NCI-H1417 treated with DMSO at 0.1 percent for 48 hours (cell line): ENCODE data around the gene NBAS.
"Not testable (repeated sequence)": the region's sequence is repeated elsewhere in the genome, so short reads cannot be mapped to it uniquely, and the experiment has no call there.

Experiments
- DNase-seq: peaks from one replicate; lab custom pipeline; 2025; lab: John Stamatoyannopoulos, UW

Gene NBAS

DNA sequence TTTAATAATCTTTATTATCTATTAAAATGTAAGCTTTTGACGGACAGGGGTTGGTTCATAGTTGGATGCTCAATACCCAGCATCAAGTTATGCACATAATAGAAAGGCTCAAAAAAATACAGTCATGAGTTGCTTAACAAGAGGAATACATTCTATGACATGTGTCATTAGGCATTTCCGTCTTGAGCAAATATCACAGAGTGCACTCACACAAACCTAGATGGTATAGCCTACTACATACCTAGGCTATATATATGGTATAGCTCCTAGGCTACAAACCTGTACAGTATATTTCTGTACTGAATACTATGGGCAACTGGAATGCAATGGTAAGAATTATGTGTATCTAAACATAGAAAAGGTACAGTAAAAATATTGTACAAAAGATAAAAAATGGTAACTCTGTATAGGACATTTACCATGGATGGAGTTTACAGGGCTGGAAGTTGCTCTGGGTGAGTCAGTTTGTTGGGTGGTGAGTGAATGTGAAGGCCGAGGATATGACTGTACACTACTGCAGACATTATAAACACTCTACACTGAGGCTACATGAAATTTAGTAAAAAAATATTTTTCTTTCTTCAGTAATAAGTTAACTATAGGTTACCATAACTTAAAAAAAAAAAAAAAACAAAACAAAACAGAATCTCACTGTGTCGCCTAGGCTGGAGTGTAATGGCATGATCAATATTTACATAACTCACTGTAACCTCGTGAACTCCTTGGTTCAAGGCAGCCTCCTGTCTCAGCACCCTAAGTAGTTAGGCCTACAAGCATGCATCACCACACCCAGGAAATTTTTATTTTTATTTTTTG is 201.2 kb downstream of the NBAS start:
- no peak for DNase-seq

- no peak for DNase-seq
These were observed 203.2 kb downstream of the NBAS start for GRCh38 chr2:15357922-15358321.

GRCh38 chr2:15357186-15357585 is 203.9 kb downstream of the NBAS start:
- DNase-seq: no peak

GRCh38 chr2:15355386-15355785 is 205.7 kb downstream of the NBAS start:
- no peak for DNase-seq

- no peak for DNase-seq
These were observed 206.4 kb downstream of the NBAS start for GRCh38 chr2:15354596-15355366.

- DNase-seq: no peak
These were observed 208.8 kb downstream of the NBAS start for GRCh38 chr2:15352363-15352762.

DNA sequence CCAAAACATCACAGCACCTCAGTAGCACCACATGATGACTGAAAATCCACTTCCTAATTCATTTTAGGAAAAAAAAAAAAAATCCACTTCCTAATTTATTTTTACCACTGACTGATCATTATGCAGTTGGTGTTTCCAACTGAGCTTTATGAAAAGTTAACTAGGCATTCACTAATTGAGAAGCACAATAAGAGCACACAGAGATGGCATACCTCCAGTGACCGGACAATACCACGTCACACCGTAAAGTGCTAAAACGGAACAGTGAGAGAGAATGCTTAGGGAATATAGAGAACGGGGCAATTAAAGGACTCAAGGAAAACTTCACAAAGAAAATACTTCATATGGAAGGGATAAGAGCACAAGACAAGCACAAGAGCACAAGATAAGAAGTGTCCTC is 212.5 kb downstream of the NBAS start:
- no peak for DNase-seq

DNA sequence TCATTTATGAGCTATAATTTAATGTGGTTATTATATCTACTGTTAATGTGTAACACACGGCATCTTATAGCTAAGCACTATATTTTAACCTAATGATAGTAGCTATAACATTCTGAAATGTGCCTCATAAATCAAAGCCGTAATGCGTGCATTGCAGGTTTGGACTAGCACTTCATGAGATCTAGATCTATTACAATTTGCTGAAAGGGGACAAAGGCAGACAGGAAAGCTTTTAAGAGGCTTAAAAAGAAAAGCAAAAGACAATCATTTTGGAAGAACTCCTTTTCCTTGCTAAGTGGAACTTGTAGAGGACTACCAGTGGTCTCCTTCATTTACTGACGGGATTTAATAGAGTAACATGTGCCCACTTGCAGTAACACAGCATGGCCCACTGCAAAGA is 213.1 kb downstream of the NBAS start:
- peak; percentile 17 for DNase-seq

DNA sequence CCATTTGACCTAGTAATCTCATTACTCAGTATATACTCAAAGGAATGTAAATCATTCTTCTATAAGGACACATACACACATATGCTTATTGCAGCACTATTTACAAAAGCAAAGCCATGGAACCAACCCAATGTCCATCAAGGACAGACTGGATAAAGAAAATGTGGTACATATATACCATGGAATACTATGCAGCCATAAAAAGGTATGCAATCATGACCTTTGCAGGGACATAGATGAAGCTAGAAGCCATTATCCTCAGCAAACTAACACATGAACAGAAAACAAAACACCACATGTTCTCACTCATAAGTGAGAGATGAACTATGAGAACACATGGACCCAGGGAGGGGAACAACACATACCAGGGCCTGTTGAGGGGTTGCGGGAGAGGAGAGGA is 214.5 kb downstream of the NBAS start:
- DNase-seq: no peak

DNA sequence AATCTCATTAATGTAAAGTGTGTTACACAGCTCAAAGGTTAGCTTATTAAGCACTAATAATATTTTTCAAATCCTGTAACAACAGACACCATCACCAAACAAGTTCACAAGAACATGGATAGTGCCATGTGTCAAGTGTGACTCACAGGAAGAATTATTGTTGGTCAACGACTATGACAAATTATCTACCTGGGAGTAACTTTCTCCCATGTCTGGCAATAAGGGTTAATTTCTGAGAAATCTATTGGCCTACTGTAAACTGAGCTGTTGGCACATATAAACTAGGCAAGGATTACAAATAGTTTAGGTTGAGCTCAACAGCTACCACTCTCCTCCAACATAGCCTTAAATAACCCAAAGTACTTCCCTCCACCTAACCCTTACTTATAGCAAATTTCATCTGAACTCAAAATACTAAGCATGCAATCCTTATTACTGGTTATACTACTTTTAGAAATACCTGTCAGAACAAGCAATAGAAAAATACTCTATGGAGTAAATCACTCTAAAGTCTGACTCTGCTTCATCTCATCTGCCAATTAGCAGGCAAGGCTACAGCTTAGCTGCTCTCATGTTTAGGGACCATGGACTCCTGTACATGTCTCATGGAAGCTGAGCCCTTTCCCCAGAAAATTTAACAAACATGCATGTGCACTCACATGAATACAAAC is 223.0 kb downstream of the NBAS start:
- DNase-seq: no peak

DNA sequence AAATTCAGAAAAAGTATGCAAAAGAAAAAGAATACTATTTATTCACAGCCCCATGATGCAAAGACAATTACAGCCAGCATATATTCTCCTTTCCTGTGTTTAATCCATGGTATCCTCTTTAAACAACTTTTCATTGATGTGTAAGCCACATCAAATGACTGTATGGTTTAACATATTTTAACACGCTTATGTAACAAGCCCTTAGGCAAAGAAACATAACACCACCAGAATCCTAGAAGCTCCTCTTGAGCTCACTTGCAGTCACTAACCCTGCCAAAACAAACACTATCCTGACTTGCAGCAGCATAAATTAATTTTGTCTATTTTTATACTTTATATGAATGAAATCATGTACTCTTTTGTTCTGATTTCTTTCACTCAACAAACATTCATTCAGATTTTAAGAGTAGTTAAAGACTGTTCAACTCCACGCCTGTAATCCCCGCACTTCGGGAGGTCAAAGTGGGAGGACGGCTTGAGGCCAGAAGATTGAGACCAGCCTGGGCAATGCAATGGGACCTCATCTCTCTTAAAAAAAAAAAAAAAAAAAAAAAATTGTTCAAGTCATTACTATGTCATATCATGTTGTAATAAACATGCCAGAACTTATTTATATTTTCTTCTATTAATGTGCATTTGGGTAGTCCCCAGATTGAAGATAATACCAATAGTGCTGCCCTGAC is 226.3 kb downstream of the NBAS start:
- DNase-seq: no peak

- DNase-seq: no peak
These were observed 229.3 kb downstream of the NBAS start for GRCh38 chr2:15331787-15332186.

- no peak for DNase-seq
These were observed 235.8 kb downstream of the NBAS start for GRCh38 chr2:15325296-15325695.

- no peak for DNase-seq
These were observed 237.9 kb downstream of the NBAS start for GRCh38 chr2:15323227-15323626.

DNA sequence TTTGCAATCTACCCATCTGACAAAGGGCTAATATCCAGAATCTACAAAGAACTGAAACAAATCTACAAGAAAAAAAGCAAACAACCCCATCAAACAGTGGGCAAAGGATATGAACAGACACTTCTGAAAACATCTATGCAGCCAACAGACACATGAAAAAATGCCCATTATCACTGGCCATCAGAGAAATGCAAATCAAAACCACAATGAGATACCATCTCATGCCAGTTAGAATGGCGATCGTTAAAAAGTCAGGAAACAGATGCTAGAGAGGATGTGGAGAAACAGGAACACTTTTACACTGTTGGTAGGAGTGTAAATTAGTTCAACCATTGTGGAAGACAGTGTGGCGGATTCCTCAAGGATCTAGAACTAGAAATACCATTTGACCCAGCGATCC is 239.7 kb downstream of the NBAS start:
- DNase-seq: not testable (repeated sequence)

DNA sequence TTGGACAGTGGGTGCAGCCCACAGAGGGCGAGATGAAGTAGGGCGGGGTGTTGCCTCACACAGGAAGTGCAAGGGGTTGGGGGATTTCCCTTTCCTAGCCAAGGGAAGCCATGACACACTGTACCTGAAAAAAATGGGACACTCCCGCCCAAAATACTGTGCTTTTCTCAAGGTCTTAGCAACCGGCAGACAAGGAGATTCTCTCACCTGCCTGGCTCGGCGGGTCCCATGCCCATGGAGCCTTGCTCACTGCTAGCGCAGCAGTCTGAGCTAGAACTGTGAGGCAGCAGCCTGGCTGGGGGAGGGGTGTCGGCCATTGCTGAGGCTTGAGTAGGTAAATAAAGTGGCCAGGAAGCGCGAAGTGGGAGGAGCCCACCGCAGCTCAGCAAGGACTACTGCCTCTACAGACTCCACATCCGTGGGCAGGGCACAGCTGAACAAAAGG is 244.7 kb downstream of the NBAS start:
- no peak for DNase-seq

GRCh38 chr2:15315411-15315810 is 245.7 kb downstream of the NBAS start:
- no peak for DNase-seq

- DNase-seq: no peak
These were observed 247.5 kb downstream of the NBAS start for GRCh38 chr2:15313657-15314056.

DNA sequence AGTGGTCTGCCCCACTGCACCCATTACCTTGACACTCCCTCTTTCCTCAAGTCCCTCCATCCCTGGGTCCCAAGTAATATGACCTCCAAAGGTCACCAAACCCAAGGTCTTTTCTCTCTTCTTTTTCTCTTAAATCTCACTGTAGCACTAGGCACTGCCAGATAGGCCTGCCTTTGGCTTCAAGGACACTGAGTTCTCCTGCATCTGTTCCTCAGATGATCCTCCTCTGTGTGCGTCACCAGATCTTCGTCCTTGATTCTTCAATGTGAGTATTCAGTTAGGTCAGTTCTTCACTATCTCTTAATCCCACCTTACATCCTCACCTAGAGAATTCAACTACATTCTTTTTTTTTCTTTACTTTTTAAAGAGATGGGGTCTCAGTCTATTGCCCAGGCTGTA is 249.2 kb downstream of the NBAS start:
- no peak for DNase-seq

DNA sequence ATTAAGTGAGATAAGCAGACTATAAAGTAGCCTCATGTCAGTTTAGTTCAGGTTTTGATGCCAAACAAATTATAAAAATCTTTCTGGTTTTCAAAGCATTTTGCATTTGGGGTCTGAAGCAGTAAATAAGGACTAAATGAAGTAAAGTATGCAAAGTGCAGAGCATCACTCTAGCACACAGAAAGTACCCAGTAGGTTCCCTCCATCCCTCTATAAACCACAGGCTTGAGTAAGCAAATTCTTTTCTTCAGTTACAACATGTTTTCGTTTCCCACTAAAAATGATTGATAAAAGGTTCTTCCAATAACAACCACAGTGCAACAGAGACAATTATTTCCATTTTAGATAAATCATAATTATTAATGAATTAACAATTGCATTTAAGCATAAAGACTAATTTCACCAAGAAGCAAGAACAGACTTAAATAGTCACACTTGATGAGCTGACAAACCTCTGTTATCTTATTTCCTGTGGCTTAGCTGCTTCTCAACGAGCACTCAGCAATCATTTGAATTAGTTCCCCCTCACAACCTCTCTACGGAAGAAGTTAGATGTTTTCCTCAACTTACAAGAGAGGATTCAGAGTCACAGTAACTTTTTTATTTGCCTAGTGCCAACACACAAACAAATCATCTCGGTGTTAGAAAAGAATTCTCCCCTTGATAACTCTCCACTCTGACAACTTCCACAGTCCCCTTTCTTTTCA is 249.8 kb downstream of the NBAS start:
- DNase-seq: no peak

DNA sequence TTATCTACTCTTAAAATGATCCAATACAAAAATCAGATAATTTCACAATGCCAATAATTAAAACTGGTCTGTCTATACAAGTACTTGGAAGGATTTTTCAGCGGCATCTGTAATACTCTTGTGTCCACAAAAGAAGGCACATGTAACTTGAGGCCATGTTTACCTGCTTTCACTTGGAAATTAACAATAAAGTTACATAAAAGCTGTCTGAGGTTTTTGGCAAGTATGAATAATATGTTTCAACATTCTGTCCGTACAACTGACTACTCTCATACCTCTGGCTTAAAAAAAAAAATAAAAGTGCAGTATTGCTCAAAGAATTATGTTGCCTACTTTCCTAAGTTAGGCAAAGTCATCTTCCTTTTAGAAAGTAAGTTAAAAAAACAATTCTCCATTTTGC is 253.6 kb downstream of the NBAS start:
- no peak for DNase-seq

- no peak for DNase-seq
These were observed 254.4 kb downstream of the NBAS start for GRCh38 chr2:15306706-15307105.
